ENCODE results near the gene FLYWCH2.

FLYWCH2 gene

DNA sequence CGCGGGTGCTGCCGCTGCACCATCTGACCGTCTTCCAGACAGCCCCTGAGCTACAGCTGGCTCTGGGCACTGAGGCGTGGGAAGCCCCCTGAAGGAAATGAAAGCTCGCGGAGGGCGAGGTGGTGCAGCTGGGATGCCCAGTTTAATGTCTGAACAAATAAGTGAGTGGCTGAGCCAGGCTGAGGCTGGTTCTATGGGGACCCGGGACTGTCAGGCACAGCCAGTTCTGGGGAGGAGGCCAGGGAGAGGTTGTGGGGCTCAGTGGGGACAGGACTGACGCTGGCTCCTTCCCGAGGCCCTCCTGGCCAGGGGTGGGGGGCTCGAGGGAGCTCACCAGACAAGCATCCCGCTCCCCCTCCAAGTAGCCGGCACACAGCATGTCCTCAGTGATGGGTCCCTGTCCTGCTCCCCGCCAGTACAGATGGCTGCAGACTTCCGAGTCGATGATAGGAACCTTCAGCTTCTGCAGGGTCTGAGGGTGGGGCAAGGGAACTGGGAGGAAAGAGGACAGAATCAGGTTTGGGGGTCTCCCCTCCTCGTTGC is 29.4 kb upstream of the FLYWCH2 start:
- no peak for DNase-seq (ENCODE audit: low read depth in 2 of 2)

DNA sequence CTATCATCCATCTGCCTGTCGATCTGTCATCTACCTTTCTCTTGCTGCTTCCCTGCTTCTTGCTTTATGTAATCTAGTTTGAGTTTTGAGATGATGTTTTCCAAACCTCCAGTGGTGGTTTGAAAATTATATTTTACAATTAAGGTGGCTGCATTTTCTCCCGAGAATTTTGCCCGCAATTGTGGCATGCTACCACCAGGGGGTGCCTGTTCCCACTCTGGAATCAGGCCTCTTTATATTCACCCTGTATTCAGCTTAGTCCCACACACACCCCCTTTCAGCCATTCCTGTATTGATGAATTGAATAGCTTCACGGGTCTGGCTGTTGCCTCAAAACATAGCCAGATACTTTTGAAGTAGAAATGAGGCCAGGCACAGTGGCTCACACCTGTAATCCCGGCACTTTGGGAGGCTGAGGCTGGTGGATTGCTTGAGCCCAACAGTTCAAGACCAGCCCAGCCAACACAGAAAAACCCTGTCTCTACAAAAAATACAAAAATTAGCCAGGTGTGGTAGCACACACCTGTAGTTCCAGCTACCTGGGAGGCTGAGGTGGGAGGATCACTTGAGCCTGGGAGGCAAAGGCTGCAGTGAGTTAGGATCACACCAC is 28.2 kb upstream of the FLYWCH2 start:
- DNase-seq (ENCODE audit: low read depth in 2 of 2), result no peak

DNA sequence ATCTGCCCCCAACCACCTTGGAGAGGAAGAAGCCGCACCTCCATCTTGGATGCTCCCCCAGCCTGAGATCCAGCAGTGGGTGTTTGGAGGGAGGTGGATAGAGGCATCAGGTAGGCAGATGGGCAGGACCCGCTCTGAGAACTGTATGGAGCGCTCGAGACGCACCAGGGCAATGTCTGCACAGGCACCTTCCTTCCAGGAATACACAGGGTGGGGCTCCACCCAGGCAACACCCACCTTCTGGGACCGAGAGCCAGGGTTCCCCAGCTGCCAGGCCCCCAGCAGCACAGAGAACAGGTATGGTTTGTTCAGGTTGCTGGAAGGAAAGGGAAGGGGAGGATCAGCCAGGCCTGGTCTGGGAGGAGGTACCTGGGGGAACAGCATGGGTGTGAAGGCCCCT is 27.5 kb upstream of the FLYWCH2 start:
- no peak for DNase-seq (ENCODE audit: low read depth in 2 of 2)

DNA sequence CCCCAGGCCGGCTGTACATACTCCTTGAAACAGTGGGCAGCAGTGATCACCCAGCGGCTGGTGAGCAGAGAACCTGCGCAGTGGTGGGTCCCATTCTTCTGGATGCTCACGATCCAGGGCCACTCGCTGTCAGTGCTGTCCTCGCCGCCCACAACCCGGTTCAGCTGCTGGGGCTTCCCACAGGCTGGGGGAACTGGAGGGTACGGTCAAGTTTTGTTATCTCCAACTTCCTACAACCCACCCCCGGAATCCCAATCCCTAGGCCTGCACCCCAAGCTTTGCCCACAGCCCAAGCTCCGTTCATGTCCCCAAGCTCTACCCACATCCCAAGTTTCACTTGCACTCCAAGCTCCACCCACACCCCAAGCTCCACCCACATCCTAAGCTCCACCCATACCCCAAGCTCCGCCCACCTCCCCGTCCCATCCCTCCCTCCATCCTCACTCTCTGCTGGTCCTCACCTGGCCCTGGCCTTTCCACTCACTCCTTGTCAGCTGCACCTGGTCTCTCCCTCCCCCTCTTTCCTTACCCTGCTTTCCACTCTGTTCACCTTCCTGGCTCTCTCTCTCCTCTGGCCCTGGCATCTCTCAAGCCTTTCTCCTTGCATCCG is 26.8 kb upstream of the FLYWCH2 start:
- DNase-seq (ENCODE audit: low read depth in 2 of 2), result no peak

DNA sequence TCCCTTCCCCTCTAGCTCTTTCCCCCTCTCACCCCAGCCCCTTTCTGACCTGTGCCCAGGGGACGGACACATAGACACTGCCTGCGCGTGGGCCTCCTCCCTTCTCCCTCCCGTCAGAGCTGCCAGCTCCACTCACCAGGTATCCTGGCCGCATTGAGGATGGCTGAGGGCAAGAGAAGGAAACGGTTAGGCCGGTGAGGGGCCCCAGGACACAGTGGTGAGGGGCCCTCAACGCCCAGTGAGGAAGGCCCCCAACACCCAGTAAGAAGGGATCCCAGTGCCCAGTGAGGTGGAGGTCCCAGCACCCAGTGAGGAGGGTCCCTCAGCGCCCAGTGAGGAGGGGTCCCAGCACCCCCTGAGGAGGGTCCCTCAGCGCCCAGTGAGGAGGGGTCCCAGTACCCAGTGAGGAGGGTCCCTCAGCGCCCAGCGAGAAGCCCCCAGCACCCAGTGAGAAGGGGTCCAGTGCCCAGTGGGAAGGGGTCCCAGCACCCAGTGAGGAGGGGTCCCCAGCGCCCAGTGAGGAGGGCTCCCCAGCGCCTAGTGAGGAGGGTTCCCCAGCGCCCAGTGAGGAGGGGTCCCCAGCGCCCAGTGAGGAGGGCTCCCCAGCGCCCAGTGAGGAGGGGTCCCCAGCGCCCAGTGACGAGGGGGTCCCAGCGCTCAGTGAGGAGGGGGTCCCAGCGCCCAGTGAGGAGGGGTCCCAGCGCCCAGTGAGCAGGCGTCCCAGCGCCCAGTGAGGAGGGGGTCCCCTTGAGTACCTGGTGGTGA is 26.1 kb upstream of the FLYWCH2 start:
- DNase-seq (ENCODE audit: low read depth in 2 of 2), result no peak

DNA sequence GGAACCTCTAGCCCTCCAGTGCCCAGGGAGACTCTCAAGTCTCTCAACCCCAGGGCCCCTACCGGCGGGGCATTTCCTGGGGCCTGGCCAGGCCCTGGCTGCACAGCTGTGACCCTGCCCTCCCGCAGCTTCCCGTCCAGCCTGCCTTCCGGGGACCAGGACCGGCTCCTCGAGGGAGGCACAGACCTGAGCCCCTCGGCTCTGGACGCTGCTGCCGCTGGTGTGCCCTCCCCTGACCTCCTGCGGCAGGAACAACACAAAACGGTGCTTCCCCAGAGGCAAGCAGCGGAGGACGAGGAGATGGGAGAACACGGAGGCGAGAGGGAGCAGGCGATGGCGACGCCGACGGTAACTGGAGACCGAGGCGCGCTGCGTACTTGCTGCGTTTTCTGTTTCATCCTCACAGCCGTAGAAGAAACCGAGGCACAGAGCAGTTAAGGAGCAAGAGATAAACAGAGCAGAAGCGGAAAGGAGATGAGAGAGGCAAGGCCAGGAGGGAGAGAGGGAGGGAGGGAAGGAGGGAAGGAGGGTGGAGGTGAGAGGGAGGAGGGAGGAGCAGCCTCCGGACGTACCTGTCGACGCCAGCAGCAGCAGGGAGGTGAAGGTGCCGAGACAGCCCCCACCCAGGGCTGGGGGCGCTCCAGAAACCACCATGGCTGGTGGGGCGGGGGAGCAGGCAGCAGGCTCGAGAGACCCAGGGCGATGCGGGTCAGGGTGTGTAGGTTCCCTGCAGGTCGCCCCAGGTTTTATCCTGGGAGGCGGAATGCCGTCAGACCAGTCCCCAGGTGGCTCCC is 25.4 kb upstream of the FLYWCH2 start, which contains the start of gene PRSS22:
PRSS22 (minus strand) TSS at position 720 of the 794 bp plus-strand sequence; CDS start at position 654, 66 bp downstream.
- no peak for DNase-seq (ENCODE audit: low read depth in 2 of 2)

DNA sequence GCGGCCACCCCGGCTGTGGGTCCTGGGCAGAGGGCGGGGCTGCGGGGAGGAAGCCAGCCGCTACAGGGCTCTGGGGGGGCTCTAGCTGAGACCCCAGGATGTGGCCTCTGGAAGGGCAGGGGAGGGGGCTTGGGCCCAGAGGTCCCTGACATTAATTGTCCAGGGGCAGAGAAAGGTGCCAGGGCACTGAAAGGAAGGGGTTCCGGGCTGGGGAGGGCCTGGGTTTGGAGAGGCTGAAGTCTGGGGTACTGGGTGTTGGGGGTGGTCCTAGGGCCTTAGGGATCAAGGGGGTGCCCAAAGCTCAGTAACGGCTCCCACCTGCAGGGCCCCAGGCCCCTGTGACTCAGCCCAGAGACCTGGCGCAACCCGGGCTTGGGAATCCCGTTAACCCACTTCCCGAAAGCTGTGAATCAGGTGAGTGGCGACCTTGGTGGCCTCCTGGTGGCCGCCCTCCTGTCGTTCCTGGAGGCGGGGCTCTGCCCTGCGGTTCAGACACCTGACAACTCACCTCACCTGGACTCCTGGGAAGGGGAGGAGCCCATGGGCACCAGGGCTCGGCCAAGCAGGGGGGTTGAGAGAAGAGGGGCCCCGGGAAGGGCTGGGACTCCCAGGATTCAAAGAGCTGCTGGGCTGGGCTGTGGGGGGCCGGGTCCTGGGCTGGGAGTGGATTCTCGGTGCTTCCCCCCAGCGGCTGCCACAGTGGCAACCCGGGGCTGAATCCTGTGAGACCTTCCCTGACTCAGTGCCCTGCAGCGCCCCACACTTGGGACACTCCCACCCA is 24.6 kb upstream of the FLYWCH2 start:
- DNase-seq (ENCODE audit: low read depth in 2 of 2), result no peak

DNA sequence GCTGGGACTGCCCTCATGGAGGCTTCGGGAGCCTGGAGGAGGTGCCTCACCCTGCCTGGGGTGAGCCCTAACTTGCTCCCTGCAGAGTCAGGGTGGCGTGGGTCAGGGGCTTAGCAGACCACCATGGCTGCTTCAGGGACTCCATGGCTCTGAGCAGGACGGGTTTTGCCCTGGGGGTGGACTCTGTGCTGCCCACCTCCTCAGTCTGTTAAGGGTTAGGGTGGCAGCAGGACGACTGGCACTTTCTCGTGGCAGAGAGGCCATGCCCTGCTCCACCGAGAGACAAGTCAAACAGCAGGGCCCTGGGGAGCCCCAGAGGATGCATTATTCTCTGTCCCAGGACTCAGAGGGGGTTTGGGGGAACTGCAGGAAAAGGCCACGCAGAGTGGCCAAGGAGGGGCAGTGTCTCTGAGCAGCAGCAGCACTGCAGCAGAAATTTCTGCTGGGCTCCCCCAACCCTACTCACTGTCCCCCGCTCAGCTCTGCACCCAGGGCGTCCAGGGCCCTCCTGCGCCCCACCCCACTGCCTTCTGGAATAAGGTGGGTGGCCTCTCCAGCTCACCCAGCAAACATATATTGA is 23.2 kb upstream of the FLYWCH2 start:
- DNase-seq (ENCODE audit: low read depth in 2 of 2), result no peak

DNA sequence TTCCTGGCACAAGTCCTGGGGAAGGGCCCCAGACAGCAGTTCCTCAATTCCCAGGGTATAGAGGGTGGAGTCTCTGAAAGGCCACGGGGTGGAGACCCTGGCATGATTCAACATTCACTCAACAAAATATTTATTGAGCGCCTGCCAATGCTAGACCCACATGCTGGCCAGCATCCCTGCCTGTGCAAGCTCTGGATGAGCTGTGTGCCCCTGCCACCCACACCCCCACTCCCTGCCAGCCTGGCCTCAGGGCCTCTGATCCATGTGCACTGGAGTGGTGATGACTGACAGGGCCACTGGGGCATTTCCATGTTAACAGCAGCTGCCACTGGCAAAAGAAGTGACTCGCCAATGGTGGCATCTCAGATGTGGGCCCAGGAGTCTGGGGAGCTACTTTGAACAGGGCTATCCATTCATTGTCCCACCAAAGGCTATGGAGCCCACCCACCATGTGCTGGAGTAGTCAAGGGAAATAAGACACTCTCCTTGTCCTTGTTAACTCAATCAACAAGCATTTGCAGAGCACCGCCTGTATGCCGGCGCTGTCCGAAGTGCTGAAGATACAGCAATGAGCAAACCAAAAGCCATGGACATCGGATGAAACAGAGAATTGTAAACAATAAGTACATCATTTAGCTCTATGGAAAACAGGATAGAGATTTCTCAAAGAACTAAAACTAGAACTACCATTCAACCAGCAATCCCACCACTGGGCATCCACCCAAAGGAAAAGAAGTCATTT is 22.0 kb upstream of the FLYWCH2 start:
- DNase-seq (ENCODE audit: low read depth in 2 of 2), result no peak

DNA sequence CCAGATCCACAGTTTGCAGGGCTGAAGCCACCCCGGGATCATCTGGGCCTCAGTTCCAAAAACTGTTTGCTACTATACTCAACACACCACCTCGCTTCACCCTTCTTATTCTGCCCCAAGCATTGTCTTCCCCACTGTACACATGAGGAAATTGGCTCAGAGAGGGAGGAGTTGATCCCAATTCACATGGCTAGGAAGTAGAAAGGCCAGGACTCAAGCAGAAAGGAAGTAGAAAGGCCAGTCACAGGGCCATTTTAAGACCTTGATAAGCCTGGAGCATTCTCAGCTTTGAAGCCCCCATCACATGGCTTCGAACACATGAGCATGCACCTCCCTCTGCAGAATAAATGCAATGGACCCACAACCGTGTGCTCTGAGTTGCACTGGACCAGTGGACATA is 17.4 kb upstream of the FLYWCH2 start:
- no peak for DNase-seq (ENCODE audit: low read depth in 2 of 2)

DNA sequence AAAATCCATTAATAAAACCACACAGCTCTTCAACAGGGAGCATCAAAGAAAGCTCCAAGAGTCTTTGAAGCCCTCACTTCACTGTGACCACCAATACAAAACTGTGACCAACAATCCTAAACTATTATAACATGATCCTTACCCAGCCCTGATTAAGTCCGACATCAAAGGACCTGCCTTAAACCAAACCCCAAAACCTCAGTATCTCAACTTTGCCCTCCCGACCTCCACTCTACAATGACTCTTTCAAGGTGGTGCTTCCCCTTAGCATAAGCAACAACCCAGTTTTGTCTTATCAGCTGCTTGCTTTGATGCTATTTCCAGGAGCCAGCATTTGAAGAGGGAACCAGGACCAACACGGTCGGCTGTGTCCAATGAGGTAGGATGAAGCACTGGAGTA is 16.6 kb upstream of the FLYWCH2 start:
- DNase-seq (ENCODE audit: low read depth in 2 of 2), result no peak

DNA sequence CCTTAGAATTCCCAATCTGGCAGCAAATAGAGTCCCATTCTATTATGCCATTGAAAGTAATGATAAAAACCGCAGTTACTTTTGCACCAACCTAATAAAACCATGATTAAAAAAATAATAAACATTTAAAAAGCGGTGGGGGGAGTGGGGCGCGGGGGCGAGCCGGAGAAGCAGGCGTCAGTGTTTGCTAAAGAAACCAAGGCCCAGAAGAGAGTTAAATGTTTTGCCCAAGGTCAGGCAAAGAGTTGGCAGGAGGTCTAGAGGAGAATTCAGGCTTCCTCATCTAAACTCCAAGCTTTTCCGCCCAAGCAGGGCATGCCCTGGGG is 15.4 kb upstream of the FLYWCH2 start:
- no peak for DNase-seq (ENCODE audit: low read depth in 2 of 2)

DNA sequence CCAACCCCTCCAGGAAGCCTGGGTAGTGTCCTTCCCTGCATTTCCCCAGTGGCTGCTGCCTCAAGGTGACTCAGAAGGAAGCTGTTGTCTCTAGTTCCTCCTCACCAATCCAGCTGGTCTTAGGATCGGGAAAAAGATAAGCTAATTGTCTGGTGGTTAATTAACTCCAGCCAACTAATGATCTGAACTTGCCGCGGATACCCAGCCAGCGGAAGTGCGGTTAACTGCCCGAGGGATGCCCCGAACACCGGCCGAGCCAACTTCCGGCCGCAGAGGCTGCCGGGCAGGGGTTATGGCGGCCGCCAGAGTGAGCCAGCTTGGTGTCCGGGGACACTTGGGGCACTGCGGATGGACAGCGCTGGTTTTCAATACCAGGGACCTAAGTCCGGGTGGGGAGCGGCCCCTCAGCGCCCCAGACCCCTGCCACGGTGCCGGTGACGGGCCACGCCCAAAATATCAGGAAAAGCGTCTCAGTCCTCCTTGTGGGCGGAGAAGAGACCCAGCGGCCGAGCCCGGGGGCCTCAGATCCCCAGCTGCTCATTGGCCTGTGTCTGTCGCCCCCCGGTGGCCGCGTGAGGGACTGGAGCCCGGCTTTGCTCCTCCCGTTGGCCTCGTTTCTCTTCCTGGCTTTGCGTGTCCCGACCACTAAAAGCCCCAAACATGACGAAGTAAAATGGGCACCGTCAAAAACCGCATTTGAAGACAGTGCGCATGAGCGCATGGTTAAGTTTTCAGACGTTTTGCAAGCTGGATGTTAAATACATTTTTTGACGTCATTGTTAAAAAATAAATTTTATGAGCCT is 14.8 kb upstream of the FLYWCH2 start:
- peak; percentile 87 to 95 for DNase-seq (ENCODE audit: low read depth in 2 of 2)

DNA sequence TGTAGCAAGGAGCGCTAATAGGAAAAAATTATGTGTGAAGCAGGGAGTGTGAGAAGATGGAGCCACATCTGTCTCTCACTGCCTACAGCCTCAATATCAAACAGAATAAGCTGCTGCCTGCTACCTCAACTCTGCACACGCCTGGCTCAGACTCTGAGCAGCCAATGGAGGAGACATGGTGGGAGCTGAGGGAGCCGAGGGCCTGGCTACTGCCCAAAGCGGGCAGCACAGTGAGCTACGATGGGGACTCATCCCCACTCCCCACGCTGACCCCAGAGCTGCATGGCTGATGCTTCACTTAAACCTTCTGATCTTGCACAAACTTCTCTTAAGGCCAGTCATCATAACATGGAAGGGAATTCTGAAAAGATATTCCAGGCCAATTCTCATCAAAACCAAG is 11.1 kb upstream of the FLYWCH2 start:
- no peak for DNase-seq (ENCODE audit: low read depth in 2 of 2)

DNA sequence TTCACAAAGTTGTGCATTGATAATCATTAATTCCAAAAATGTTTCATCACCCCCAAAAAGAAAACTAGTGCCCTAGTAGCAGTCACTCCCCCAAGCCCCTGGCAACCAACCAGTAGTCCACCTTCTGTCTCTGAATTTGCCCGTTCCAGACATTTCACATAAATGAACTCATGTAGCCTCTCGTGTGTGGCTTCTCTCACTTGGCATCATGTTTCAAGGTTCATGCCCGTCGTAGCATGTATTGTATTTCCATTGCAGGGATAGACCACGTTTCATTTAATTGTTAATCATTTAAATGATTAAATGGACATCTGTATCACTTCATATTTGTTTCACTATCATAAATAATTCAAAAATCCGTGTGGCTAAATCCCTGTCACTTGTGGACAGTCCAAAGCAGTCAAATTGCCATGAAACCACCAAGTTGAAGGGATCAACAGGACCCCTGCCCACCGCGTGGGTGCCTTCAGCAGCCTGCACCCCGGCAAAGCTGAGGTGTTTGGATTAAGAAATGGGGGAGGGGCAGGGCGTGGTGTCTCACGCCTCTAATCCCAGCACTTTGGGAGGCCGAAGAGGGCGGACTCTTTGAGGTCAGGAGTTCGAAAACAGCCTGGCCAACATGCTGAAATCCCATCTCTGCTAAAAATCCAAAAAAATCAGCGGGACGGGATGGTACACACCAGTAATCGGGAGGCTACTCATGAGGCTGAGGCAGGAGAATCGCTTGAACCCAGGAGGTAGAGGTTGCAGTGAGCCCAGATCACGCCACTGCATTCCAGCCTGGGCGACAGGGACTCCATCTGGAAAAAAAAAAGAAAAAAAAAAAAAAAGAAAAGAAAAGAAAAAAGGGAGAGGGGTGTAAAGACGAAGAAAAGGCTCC is 8.7 kb upstream of the FLYWCH2 start:
- no peak for DNase-seq (ENCODE audit: low read depth in 2 of 2)

DNA sequence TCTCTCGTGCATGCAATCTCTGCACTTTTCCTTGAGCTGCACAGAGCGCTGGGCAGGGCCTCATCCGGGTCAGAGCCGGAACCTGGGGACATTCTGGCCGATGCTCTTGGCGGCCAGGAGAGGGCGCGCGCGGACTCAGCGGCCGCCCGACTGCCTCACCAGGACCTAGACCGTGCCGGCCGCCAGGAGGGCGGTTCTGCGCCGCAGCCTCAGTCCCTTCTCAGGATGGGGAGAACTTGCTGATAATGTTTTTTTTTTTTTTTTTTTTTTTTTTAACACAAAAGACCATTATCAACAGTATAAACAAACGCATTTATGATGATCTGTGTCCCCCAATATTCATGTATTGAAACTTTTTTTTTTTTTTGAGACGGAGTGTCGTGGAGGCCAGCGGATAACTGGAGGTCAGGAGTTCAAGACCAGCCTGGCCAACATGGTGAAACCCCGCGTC is 8.1 kb upstream of the FLYWCH2 start:
- DNase-seq (ENCODE audit: low read depth in 2 of 2), result peak; percentile 16 to 42

DNA sequence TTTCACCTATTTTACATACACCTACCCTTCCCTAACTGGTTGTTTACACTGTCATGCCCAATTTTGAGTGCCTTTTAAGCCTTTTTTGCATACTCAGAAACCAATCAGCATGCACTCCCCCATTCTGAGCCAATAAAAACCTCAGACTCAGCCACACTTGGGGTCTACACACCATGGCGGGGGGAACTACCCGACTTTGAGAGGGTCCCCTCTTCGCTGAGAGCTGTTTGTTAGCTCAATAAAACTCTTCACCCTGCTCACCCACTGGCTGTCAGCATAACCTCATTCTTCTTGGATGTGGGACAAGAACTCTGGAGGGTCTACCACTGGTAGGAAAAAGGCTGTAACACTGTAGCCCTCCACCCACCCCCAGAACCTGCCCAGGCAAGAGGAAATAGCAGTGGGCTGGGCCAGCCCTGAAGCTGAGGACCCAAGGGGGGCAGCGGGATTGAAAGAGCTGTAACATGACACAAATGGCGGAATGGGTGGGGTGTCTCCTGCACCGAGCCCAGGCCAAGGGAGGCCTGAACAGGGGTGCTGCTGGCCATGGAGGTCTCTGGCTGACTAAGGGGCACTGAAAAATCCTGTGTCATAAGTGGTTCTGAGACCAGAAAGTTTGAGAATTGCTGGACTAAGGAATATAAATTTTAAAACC is 3.0 kb upstream of the FLYWCH2 start:
- DNase-seq (ENCODE audit: low read depth in 2 of 2), result no peak
